GM21526 (cell line): ENCODE measurements around the gene SSC4D.
"Not testable (repeated sequence)": the region's sequence is repeated elsewhere in the genome, so short reads cannot be mapped to it uniquely, and the experiment has no call there.

Source experiments
- ATAC-seq: cut with Tn5 transposase; IDR thresholded peaks from one replicate; pipeline ENCODE4 v1.9.1; 2021; ENCODE audit warnings: moderate library complexity; ENCODE audit not compliant: unreplicated experiment, low FRiP score

Gene SSC4D

GRCh38 chr7:76409537-76409936 lies at the start of gene SSC4D:
TSS of gene SSC4D (minus strand) at chr7:76409697. CDS start at chr7:76404439, 5,258 bp downstream.
- ATAC-seq = no peak

GRCh38 chr7:76458504-76458903 lies 49.0 kb upstream of the SSC4D start:
- not testable (repeated sequence) for ATAC-seq

- not testable (repeated sequence) for ATAC-seq
These were observed 47.5 kb upstream of the SSC4D start for GRCh38 chr7:76457017-76457416.

GRCh38 chr7:76445577-76446008 lies 36.1 kb upstream of the SSC4D start:
- ATAC-seq = peak; percentile 82

GRCh38 chr7:76443846-76444245 lies 34.3 kb upstream of the SSC4D start:
- not testable (repeated sequence) for ATAC-seq

GRCh38 chr7:76442664-76443446 lies 33.4 kb upstream of the SSC4D start:
- ATAC-seq = not testable (repeated sequence)

GRCh38 chr7:76441792-76442191 lies 32.3 kb upstream of the SSC4D start:
- not testable (repeated sequence) for ATAC-seq

- ATAC-seq = not testable (repeated sequence)
These were observed 30.9 kb upstream of the SSC4D start for GRCh38 chr7:76440404-76440803.

- ATAC-seq = not testable (repeated sequence)
These were observed 29.8 kb upstream of the SSC4D start for GRCh38 chr7:76439120-76439888.

GRCh38 chr7:76437873-76438272 lies 28.4 kb upstream of the SSC4D start:
- ATAC-seq = peak; percentile 59

GRCh38 chr7:76430836-76431235 lies 21.3 kb upstream of the SSC4D start:
- no peak for ATAC-seq

GRCh38 chr7:76430211-76430610 lies 20.7 kb upstream of the SSC4D start:
- ATAC-seq = no peak

- ATAC-seq = no peak
These were observed 19.6 kb upstream of the SSC4D start for GRCh38 chr7:76428868-76429805.

GRCh38 chr7:76428149-76428823 lies 18.8 kb upstream of the SSC4D start:
- ATAC-seq = no peak

GRCh38 chr7:76427635-76428034 lies 18.1 kb upstream of the SSC4D start:
- ATAC-seq = no peak

- no peak for ATAC-seq
These were observed 16.7 kb upstream of the SSC4D start for GRCh38 chr7:76426246-76426645.

- ATAC-seq = not testable (repeated sequence)
These were observed 16.1 kb upstream of the SSC4D start for GRCh38 chr7:76425558-76425957.

GRCh38 chr7:76425156-76425555 lies 15.7 kb upstream of the SSC4D start:
- no peak for ATAC-seq

GRCh38 chr7:76424413-76425111 lies 15.1 kb upstream of the SSC4D start, which contains the start of gene ZP3:
TSS of gene ZP3 (plus strand) at chr7:76424950. CDS start at chr7:76424965, 15 bp downstream.
- ATAC-seq = no peak
